Type B pancreatic cell (in vitro differentiated cells): ENCODE results near the gene SMIM7. TPM values are rescaled to one million over a fixed set of nuclear protein-coding genes. Genes with fewer than 3 reads are reported as not detected.
A peak's percentile ranks its signal among the peaks of the same experiment; 100 is the strongest.

Experiments
- DNase-seq: peaks from one replicate; pipeline ENCODE4 v3.0.0; 2021; ENCODE audit warnings: mixed read lengths; ENCODE audit not compliant: unreplicated experiment; ENCODE audit errors: extremely low spot score
- H3K27ac Mint-ChIP-seq: 2 replicates; pipeline ENCODE4 v1.8.0; 2021; ENCODE audit warnings: mild to moderate bottlenecking, mixed read lengths
- H3K27me3 Mint-ChIP-seq: 2 replicates; pipeline ENCODE4 v1.8.0; 2021; ENCODE audit warnings: mixed read lengths
- H3K36me3 Mint-ChIP-seq: 2 replicates; pipeline ENCODE4 v1.8.0; 2021; ENCODE audit warnings: mixed read lengths
- H3K4me1 Mint-ChIP-seq: one replicate; pipeline ENCODE4 v1.8.0; 2021; ENCODE audit warnings: mixed read lengths; ENCODE audit not compliant: unreplicated experiment
- H3K4me3 Mint-ChIP-seq: 2 replicates; pipeline ENCODE4 v1.8.0; 2021; ENCODE audit warnings: mild to moderate bottlenecking, mixed read lengths
- H3K9me3 Mint-ChIP-seq: 2 replicates; pipeline ENCODE4 v1.8.0; 2021; ENCODE audit warnings: mixed read lengths
- total RNA-seq: library from RNA; stranded (reverse); gene quantifications from 2 replicates; pipeline ENCODE4 v1.2.1, GENCODE V29; 2021; ENCODE audit warnings: low replicate concordance
- TF ChIP-seq, protein P1 (sequence below): fragments of 200-600 bp; sonication (generic); conservative IDR thresholded peaks from 2 replicates; pipeline ENCODE4 v1.5.0; 2021; ENCODE audit warnings: antibody characterized with exemption, mild to moderate bottlenecking

The SMIM7 gene
- total RNA-seq, 1 donor from 2014 or later: 72.1 TPM

DNA sequence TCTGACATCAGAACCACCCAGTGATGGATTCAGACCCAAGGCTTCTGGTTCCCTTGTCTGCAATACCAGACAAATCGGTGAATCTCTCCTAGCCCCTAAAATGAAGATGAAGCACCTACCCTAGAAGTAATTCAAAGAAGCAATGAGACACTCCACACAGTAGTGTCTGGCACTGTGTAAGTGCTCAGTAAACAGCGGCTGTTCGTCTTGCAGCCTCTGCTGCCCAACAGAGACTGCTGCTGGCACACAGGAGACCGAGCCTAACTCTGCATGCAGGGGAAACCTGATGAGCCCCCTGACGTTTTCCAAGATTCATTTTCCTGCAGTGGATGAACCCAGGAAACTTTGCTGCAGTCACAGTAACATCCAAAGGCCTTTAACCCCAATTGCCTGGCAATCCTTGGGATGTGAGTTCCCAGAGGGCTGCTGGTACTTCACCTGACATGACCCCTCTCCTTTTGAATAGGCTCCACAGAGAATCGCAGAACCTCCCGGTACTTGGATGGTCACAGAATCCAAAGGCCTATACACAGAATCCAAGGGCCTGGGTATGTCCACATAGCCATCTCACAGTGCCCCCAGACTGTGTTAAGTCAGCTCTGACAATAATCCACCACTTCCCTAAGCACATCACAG is 38.7 kb downstream of the SMIM7 start:
- TF ChIP-seq, protein P1, sequence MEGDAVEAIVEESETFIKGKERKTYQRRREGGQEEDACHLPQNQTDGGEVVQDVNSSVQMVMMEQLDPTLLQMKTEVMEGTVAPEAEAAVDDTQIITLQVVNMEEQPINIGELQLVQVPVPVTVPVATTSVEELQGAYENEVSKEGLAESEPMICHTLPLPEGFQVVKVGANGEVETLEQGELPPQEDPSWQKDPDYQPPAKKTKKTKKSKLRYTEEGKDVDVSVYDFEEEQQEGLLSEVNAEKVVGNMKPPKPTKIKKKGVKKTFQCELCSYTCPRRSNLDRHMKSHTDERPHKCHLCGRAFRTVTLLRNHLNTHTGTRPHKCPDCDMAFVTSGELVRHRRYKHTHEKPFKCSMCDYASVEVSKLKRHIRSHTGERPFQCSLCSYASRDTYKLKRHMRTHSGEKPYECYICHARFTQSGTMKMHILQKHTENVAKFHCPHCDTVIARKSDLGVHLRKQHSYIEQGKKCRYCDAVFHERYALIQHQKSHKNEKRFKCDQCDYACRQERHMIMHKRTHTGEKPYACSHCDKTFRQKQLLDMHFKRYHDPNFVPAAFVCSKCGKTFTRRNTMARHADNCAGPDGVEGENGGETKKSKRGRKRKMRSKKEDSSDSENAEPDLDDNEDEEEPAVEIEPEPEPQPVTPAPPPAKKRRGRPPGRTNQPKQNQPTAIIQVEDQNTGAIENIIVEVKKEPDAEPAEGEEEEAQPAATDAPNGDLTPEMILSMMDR: no peak
- no peak overlapping the region for H3K4me3 Mint-ChIP-seq
- H3K27me3 Mint-ChIP-seq: no peaks in the 10 kb centered on the region
- peak overlapping the region; percentile 29 for H3K27ac Mint-ChIP-seq
- peaks cover 43% of the 10 kb centered on the region for H3K4me1 Mint-ChIP-seq
- H3K36me3 Mint-ChIP-seq: no peaks in the 10 kb centered on the region
- DNase-seq: no peak
- no peaks in the 10 kb centered on the region for H3K9me3 Mint-ChIP-seq

DNA sequence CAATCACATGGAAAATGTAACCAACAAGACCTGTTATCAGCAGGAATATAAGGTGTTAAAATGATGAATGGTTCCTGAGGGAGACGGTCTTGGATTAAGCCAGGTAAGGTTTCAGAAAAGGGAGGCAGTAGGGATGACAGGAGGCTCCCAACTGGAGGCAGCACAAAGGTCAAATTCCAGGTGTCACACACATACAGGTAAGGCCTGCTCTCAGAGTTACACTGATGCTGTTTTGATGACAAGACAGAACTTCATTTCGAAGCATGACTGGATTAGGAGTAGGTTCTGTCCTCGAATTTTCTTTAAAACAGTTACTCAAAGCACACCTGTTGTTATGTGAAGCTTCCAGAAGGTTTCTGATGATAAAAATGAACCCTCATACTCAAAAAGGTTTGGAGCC is 39.4 kb downstream of the SMIM7 start:
- Mint-ChIP-seq H3K9me3 (no peaks in the 10 kb centered on the region), H3K27ac (no peak overlapping the region), H3K36me3 (no peaks in the 10 kb centered on the region), H3K27me3 (no peaks in the 10 kb centered on the region), H3K4me1 (peaks cover 38% of the 10 kb centered on the region), H3K4me3 (no peak overlapping the region)
- no peak for DNase-seq
- TF ChIP-seq, protein P1: no peak

DNA sequence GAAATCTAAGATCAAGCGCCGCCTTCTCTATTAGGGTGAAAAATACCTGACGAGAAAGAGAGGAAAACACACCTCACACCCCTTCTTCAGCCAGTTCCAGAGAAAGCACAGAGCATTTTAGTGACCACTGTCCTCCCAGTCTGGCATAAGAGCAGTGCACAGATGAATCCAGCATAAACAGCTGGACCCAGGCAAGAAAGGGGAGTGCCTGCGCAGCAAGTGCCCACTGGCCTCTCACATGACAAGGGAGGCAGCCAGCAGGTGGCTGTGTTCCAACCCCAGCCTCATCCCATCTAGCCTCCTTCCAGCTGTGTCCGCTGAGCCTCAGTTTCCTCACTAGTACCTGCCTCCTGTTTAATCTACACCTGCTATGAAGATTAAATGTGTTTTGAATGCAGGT is 39.9 kb downstream of the SMIM7 start:
- H3K9me3 Mint-ChIP-seq: no peaks in the 10 kb centered on the region
- no peak overlapping the region for H3K4me3 Mint-ChIP-seq
- H3K27me3 Mint-ChIP-seq: no peaks in the 10 kb centered on the region
- TF ChIP-seq, protein P1: no peak
- H3K27ac Mint-ChIP-seq: no peak overlapping the region
- H3K36me3 Mint-ChIP-seq: no peaks in the 10 kb centered on the region
- peaks cover 37% of the 10 kb centered on the region for H3K4me1 Mint-ChIP-seq
- DNase-seq: no peak

DNA sequence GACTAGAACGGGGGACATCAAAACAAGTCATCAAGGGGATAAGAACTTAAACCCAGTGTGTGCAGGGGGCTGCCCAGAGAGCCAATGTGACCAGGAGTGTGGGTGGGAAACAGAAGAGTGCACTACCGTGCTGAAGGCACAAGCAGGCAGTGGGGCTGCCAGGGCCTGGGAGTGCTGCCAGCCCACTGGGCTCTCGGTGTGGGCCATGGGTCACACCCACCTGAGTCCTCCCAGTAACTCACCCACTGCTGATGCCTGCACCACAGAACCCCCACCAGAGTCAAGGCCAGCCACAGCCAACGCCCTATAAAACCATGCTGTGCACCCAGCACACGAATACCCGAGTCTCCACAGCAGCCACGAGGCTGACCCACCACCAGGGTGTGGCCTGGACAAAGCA is 40.5 kb downstream of the SMIM7 start:
- Mint-ChIP-seq H3K9me3 (no peaks in the 10 kb centered on the region), H3K27me3 (no peaks in the 10 kb centered on the region), H3K4me3 (no peak overlapping the region), H3K27ac (peak overlapping the region; percentile 53), H3K4me1 (peaks cover 40% of the 10 kb centered on the region), H3K36me3 (no peaks in the 10 kb centered on the region)
- no peak for DNase-seq
- TF ChIP-seq, protein P1: no peak

DNA sequence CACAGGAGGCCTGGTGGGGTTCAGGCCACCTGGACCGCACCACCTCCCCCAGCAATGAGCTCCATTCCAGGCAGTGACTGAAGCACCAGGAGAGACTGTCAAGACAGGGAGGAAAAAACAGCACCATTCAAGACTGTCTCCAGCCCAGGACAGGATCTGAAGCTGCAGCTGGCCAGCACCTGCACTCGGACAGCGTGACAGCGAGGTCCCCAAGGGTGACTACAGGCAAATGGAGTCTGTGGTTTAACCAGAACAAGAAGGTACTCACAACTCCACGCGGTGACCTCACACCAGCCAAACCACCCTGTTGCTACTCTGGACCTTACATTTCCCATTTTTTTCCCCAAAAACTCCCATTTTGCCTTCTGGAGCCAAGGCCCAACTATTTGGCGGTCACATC is 41.7 kb downstream of the SMIM7 start:
- Mint-ChIP-seq H3K4me1 (peaks cover 46% of the 10 kb centered on the region), H3K27ac (no peak overlapping the region), H3K36me3 (no peaks in the 10 kb centered on the region), H3K9me3 (no peaks in the 10 kb centered on the region), H3K27me3 (no peaks in the 10 kb centered on the region), H3K4me3 (no peak overlapping the region)
- DNase-seq: no peak
- TF ChIP-seq, protein P1: no peak

DNA sequence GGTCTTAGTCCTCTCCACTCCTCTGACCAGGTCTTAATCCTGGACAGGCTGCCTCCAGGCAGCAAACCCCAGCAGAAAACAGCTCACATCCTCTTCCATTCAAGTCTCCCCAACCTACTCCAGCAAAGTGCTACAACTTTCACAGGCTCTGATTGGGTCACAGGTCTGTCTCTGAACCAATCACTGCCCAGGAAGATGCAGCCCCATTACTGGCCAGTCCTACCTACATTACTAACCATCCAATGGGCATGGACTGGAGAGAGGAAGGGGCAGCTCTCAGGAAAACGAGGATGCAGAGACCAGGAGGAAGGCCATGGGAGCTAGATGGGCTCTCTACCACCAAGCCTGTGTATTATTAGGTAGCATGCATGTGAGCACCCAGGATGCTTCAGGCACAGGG is 44.1 kb downstream of the SMIM7 start:
- Mint-ChIP-seq H3K4me3 (no peak overlapping the region), H3K27me3 (no peaks in the 10 kb centered on the region), H3K9me3 (no peaks in the 10 kb centered on the region), H3K27ac (peak overlapping the region; percentile 50), H3K4me1 (peaks cover 41% of the 10 kb centered on the region), H3K36me3 (no peaks in the 10 kb centered on the region)
- TF ChIP-seq, protein P1: no peak
- no peak for DNase-seq
